Right cardiac atrium (tissue), 5 donors: ENCODE results near the gene ACOX3. TPM values are rescaled to one million over a fixed set of nuclear protein-coding genes. Genes with fewer than 3 reads are reported as not detected.

ENCODE experiments used
- ATAC-seq, 2 donors: fragments of 200-7000 bp; cut with Tn5 transposase; one replicate each; pipeline versions ENCODE4 v1.8.0 to v1.9.1; 2020; ENCODE audit warnings: moderate library complexity in 2 of 2, mild to moderate bottlenecking in 1 of 2
- DNase-seq, 3 donors: peaks; one replicate each; pipeline ENCODE4 v3.0.0-alpha.2; 2020
- H3K27ac ChIP-seq: one replicate; pipeline ENCODE4 v1.5.1; 2013; ENCODE audit warnings: mild to moderate bottlenecking, low read length, control low read depth, moderate library complexity
- H3K27me3 ChIP-seq: one replicate; pipeline ENCODE4 v1.6.1; 2013; ENCODE audit not compliant: control insufficient read depth, insufficient read depth
- H3K4me1 ChIP-seq: one replicate; pipeline ENCODE4 v1.6.1; 2013; ENCODE audit warnings: low read length; ENCODE audit not compliant: control insufficient read depth, insufficient read depth
- H3K4me3 ChIP-seq: one replicate; pipeline ENCODE4 v1.5.1; 2013; ENCODE audit warnings: low read length, control low read depth
- H3K9me3 ChIP-seq: one replicate; pipeline ENCODE4 v1.6.1; 2013; ENCODE audit warnings: low read length; ENCODE audit not compliant: control insufficient read depth
- WGBS: extraction: QIAGEN DNeasy Blood & Tissue Kit; methylation state at CpG from one replicate; pipeline ENCODE4 v1.1.7; 2013; 5-methylcytosine and 5-hydroxymethylcytosine counted together
- intact Hi-C, 4 donors: fragments of 100-400 bp; cut with DNase I; formaldehyde crosslinking; loops; one replicate each; pipeline versions ENCODE4 v1.11.0 to v1.14.0; 2022 to 2023
- polyA plus RNA-seq: library from polyadenylated mRNA; stranded (reverse); fragments of 200-250 nt; gene quantifications from one replicate; pipeline ENCODE4 v1.2.3, GENCODE V29; 2013
- total RNA-seq, 4 donors: library from RNA; stranded (reverse); fragmentation: NEBNext Ultra II Directional; extraction: Animal tissue kit (Norgen Biotek cat#: 25700); gene quantifications; one replicate each; pipeline ENCODE4 v1.2.1, GENCODE V29; 2021
- donor health status: healthy with polysubstance abuse.
- donor health status: DM: no; HTN: yes; CAD: no.
- donor health status: DM: no; HTN: no; CAD: no.
- donor health status: DM: no; HTN: yes; CAD: no; lungs with severe emphysema.
- donor health status: DM: yes; HTN: yes; CAD: no.

Gene ACOX3
- total and polyA plus RNA-seq, 5 donors: 25.7 to 94.8 (median 54.3) TPM

DNA sequence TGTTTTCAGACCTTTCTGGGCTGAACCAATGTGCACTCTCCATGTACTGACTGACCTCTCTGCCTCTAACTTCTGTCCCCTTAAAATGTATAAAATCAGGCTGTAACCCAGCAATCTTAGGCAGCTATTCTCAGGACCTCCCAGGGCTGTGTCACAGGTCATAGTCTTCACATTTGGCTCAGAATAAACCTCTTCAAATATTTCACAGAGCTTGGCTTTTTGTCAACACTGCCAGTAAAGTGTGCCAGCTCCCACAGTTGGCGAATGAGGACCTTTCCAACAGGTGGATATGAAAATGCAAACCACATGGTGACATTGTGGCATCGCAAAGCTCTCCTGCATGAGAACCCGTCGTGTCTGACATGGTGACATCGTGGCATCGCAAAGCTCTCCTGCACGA is 76.4 kb downstream of the ACOX3 start:
- no peak overlapping the region for H3K27ac ChIP-seq
- ATAC-seq (no peak), DNase-seq (no peak)
- intact Hi-C loops: no loop called here
- WGBS: 81% methylated on average over 7 of the region's 7 CpGs
- no peaks in the 10 kb centered on the region for H3K27me3 ChIP-seq
- H3K9me3 ChIP-seq: no peaks in the 10 kb centered on the region
- H3K4me1 ChIP-seq: no peaks in the 10 kb centered on the region
- no peak overlapping the region for H3K4me3 ChIP-seq

DNA sequence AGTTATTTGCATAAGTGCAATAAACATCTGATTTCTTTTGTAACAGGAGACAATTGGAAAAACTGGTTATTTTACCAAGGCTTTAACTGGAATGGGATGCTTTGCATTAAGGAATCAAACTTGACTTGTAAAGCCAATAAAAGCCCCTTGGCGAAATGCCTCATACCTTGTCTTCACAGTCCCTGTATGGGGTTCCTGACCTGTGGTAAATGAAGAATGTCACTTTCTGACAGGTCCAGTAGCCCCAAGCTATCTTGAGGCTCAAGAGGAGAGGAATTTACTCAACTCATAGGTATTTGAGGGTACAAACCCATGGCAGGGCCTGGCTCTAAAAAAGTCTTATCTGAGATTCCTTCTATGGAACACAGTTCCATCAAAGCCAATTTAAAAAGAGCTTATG is 78.0 kb downstream of the ACOX3 start:
- Histone ChIP-seq H3K4me3 (no peak overlapping the region), H3K27ac (no peak overlapping the region)
- intact Hi-C loops: no loop called here

DNA sequence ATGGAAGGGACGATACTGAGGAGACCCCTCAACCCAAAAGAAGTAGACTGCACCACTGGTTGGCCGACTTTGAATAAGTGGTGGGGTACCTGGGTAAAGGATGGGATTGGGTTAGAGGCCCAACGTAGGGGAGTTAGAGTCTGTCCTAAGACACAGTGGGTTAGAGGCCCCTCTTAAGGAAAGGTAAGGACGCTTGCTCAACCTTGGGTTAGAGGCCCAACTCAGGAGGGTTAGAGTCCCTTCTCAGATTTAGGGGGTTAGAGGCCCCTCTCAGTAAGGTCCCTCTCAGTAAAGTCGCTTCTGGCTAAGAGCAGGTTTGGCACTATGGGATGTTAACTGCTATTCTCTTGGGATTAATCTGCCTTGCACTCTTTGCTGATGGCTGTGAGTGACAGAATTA is 81.3 kb downstream of the ACOX3 start:
- Histone ChIP-seq H3K27ac (no peak overlapping the region), H3K9me3 (no peaks in the 10 kb centered on the region), H3K27me3 (no peaks in the 10 kb centered on the region), H3K4me1 (no peaks in the 10 kb centered on the region), H3K4me3 (no peak overlapping the region)
- ATAC-seq (peak in 1 of 2 donors; percentile 11), DNase-seq (no peak)
- intact Hi-C loops: no loop called here
- WGBS: 87% methylated on average over 5 of the region's 5 CpGs

More for the DNA sequence above, 78.0 kb downstream of the ACOX3 start:
- no peak for ATAC-seq
- no peaks in the 10 kb centered on the region for H3K27me3 ChIP-seq
- WGBS: 55% methylated on average over 1 of the region's 1 CpG
- no peak for DNase-seq
- H3K4me1 ChIP-seq: no peaks in the 10 kb centered on the region
- H3K9me3 ChIP-seq: no peaks in the 10 kb centered on the region

DNA sequence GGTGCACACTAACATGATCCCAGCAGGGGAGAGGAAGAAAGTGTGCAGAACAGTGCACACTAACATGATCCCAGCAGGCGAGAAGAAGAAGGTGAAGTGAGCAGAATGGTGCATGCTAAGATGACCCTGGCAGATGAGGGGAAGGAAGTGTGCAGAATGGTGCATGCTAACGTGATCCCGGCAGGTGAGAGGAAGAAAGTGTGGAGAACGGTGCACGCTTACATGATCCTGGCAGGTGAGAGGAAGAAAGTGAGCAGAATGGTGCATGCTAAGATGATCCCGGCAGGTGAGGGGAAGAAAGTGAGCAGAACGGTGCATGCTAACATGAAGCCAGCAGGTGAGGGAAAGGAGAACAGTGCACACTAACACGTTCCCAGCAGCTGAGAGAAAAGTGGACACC is 83.7 kb downstream of the ACOX3 start:
- Histone ChIP-seq H3K9me3 (no peaks in the 10 kb centered on the region), H3K4me3 (no peak overlapping the region), H3K27me3 (no peaks in the 10 kb centered on the region), H3K27ac (no peak overlapping the region), H3K4me1 (peaks cover 5% of the 10 kb centered on the region)
- intact Hi-C loops: no loop called here
- DNase-seq (no peak), ATAC-seq (no peak)
- WGBS: 84% methylated on average over 8 of the region's 8 CpGs

DNA sequence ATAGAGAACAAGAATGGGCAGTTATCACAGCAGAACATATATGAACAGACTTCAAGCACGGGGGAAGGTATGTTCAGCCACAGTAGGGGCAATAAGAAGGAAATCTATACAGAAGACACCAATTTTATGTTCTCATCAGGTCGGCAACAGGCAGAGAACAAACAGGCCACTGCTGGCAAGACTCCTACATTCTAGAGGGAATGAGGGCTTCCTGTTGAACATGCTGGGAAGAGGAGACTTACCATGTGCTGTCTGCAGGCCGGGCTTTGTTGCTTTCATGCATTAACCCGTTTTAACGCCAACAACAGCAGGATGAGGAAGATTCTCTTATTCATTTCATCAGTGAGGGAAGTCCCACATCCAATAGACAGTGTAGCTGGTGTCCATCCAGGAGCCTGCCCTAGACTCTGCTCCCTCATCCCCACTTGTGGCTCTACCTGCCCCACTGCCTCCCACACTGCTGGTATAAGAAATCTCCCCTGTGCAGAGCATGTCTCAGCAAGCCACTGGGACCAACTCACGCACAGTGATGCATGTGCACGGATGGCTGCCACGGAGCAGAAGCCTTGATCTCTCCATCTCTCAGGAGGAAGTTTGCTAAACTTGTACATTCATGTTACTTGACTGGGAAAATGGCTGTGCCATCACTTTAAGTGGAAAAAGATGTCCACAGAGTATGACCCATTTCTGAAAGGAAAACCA is 84.5 kb downstream of the ACOX3 start:
- no peak overlapping the region for H3K27ac ChIP-seq

DNA sequence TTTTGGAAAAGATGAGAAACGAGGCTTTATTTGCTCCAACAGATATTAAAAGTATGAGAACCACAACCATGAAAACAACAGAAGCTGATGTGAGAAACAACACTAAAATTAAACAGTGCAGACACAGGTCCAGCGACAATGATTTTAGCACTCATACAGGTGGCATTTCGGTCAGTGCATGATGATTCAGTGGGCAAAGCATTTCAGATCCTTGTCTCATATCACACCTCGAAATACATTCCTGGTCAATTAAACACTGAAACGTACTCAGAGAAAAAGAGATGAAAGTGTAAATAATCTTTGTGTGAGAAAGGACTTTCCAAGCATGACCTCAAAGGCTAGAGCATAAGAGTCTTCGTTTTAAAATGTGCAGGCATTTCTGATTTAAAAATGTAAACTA is 85.2 kb downstream of the ACOX3 start:
- intact Hi-C loops: no loop called here
- no peaks in the 10 kb centered on the region for H3K9me3 ChIP-seq
- H3K27me3 ChIP-seq: no peaks in the 10 kb centered on the region
- DNase-seq: no peak
- no peak overlapping the region for H3K27ac ChIP-seq
- no peak for ATAC-seq
- WGBS: 71% methylated on average over 6 of the region's 6 CpGs
- peaks cover 5% of the 10 kb centered on the region for H3K4me1 ChIP-seq
- no peak overlapping the region for H3K4me3 ChIP-seq

More for the DNA sequence above, 84.5 kb downstream of the ACOX3 start:
- no peak overlapping the region for H3K4me3 ChIP-seq
- no peaks in the 10 kb centered on the region for H3K27me3 ChIP-seq
- DNase-seq: no peak
- no peak for ATAC-seq
- H3K4me1 ChIP-seq: peaks cover 5% of the 10 kb centered on the region
- whole genome bisulfite sequencing: 45% methylated on average over 8 of the region's 8 CpGs
- no peaks in the 10 kb centered on the region for H3K9me3 ChIP-seq
- intact Hi-C loops: no loop called here

DNA sequence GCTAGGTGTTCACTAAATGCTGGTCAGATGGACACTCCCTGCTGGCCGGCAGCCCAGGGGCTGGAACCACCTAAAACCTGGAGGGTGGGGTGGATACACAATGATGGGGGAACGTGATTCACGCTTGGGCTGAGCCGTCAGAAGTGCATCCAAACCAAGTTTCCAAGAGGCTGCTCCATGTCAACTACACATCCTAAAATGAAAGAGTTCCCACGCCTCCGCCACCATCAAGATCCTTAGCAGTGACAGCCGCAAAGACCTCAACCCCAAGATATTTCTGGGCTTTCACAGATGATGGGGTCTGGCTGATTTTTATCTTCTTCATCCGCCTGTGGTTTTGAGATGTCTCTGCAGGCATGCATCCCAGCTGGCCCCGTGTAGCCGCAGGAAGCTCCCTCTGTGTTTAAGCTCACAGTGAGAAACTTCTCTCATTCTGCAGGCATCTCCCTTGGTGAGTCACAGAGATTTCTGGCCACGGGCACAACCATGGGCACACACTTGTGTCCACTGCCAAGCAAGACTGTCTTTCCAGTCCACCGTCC is 86.5 kb downstream of the ACOX3 start:
- DNase-seq (peak in 1 of 3 donors; percentile 44), ATAC-seq (no peak)
- intact Hi-C loops: no loop called here
- WGBS: 75% methylated on average over 12 of the region's 12 CpGs
- Histone ChIP-seq H3K9me3 (no peaks in the 10 kb centered on the region), H3K4me3 (no peak overlapping the region), H3K27ac (no peak overlapping the region), H3K27me3 (no peaks in the 10 kb centered on the region), H3K4me1 (peaks cover 5% of the 10 kb centered on the region)

DNA sequence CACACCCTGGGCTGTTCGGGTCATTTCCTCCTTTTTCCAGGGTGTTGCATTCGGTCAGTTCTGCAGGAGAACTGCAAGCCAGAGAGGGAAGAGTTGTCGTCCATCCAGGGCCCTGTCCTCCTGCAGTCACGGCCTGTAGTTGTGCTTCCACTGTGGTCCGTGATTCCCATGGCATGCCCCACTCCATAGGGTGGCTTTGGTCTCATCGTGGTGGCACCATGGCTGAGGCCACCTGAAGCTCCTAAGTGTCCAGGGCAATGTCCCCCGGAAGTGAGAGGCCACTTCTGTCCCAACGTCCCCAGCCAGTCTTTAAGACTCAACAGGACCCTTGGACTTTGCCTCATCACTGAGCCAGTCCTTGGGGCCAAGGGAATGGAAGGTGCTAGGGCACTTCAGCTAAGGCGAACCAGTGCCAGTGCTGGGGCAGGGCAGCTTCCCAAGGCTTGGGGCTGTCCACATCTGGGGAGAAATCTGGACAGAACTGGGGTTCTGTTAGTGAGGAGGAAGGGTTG is 87.3 kb downstream of the ACOX3 start:
- Histone ChIP-seq H3K4me3 (no peak overlapping the region), H3K9me3 (no peaks in the 10 kb centered on the region), H3K4me1 (peaks cover 5% of the 10 kb centered on the region), H3K27me3 (no peaks in the 10 kb centered on the region), H3K27ac (no peak overlapping the region)
- DNase-seq (peak in 1 of 3 donors; percentile 35), ATAC-seq (no peak)
- 84% methylated on average over 9 of the region's 9 CpGs for WGBS
- intact Hi-C loops: no loop called here

DNA sequence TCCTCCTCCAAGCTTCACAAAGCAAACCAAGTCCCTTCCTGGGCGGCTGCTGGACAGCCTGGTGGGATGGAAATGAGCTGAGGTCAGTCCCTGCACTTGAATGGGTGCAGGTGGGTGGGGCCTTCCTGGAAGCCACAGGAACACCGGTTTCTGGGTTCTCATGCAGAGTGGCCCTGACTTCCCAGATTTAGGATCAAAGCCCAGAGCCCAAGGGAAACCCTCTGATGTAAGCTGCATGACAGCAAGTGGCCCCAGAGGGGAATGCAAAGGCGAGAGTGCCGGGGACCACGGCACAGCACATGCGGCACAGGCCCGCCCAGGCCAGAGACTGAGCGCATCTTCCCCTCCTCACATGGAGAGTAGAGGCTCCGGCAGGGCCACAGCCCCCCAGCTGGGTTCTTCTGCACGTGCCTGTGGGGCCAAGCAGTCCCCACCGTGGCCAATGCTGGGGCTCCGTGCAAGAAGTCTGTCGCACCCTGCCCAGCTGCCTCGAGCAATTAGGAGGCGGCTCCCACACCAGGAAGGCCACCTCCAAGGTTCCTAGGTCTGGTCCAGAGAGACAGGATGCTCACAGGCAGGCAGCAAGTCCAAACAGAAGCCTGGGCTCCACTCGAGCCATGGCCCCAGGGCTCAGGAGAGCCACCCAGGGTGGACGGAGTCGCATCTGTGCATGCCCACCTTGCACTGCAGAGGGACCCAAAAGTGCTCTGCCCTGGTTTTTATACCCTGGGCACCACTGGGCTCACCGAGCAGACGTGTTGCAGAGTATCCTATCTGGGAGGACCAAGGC is 88.0 kb downstream of the ACOX3 start:
- Histone ChIP-seq H3K9me3 (no peaks in the 10 kb centered on the region), H3K27me3 (no peaks in the 10 kb centered on the region), H3K27ac (no peak overlapping the region), H3K4me1 (peaks cover 5% of the 10 kb centered on the region), H3K4me3 (no peak overlapping the region)
- ATAC-seq (peak; percentile 14 to 15), DNase-seq (no peak)
- intact Hi-C loops: no loop called here
- WGBS: 72% methylated on average over 20 of the region's 20 CpGs

DNA sequence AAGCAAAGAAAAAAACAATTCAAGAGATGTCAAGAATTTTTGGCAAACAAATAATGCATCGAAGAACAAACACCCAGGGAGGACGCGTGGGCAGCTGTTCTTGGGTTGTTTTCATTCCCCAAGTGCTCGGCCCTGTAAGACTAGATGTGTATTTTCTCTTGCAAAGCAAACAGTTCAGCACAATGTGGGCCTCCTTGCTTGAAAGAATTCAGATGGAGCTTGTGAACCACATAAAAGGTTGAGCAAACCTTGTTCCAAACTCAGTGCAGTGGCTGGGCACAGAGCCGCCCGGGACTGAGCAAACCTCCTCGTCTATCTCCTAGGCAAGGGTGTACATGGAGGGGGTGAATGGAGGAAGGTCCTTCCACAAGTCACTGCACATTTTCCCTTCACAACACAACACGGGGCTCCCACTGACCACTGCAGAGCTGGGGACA is 88.6 kb downstream of the ACOX3 start:
- 54% methylated on average over 8 of the region's 8 CpGs for WGBS
- Histone ChIP-seq H3K27ac (no peak overlapping the region), H3K27me3 (no peaks in the 10 kb centered on the region), H3K4me1 (peaks cover 5% of the 10 kb centered on the region), H3K4me3 (no peak overlapping the region), H3K9me3 (no peaks in the 10 kb centered on the region)
- DNase-seq (no peak), ATAC-seq (peak in 1 of 2 donors; percentile 11)
- intact Hi-C loops: no loop called here

DNA sequence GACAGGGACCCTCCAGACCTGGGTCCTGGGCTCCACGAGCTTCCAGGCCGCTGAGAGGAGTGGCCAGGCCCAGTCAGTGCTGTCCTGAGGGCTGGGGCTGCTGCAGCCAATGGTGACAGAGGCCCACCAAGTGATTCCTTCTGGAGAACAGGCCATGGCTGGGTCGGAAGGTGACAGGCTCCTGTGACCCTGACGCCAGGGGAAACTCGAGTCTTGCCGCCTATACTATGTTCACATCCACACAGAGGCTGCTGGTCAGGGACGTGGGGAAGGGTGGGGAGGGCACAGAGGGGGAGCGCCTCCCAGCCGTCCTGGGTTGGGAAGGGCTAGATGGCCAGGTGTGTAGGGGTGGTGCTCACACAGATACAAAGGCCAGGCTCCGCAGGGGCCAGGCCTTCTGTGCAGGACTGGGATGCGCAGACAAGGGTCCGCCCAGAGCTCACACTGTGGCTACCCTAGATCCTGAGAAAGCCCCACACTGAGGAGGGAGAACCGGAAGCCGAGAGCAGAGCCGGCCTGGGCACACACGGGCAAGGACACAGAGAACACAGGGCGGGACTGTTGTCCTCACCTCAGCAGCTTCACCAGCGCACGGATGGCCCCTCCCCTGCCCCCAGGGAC is 89.6 kb downstream of the ACOX3 start:
- WGBS: 90% methylated on average over 19 of the region's 19 CpGs
- H3K27ac ChIP-seq: no peak overlapping the region

More for the DNA sequence above, 89.6 kb downstream of the ACOX3 start:
- no peak for DNase-seq
- Histone ChIP-seq H3K4me1 (peaks cover 5% of the 10 kb centered on the region), H3K9me3 (no peaks in the 10 kb centered on the region), H3K27me3 (no peaks in the 10 kb centered on the region), H3K4me3 (no peak overlapping the region)
- ATAC-seq: no peak
- intact Hi-C loops: no loop called here
